Transverse colon (tissue), 4 donors: ENCODE data around the gene RAC2. TPM values are rescaled to one million over a fixed set of nuclear protein-coding genes. Genes with fewer than 3 reads are reported as not detected.

Experiments
- DNase-seq: peaks from one replicate; pipeline ENCODE4 v3.0.0-alpha.2; 2019
- H3K27ac ChIP-seq, 4 donors: fragments of 200-600 bp; sonication (generic); 2 replicates each; pipeline ENCODE4 v1.5.1; 2016 to 2018; ENCODE audit warnings: inconsistent platforms in 4 of 4
- H3K27me3 ChIP-seq: fragments of 200-600 bp; sonication (generic); 2 replicates; pipeline ENCODE4 v1.5.1; 2017; ENCODE audit warnings: inconsistent platforms
- H3K36me3 ChIP-seq, 4 donors: fragments of 200-600 bp; sonication (generic); 2 replicates each; pipeline ENCODE4 v1.5.1; 2017 to 2019; ENCODE audit warnings: inconsistent platforms in 4 of 4
- H3K4me1 ChIP-seq, 4 donors: fragments of 200-600 bp; sonication (generic); 2 replicates each; pipeline ENCODE4 v1.5.1; 2017 to 2020; ENCODE audit warnings: inconsistent platforms in 4 of 4
- H3K4me3 ChIP-seq, 4 donors: fragments of 200-600 bp; sonication (generic); 1 replicate in 1 of 4; 2 replicates in 3 of 4; pipeline versions ENCODE4 v1.5.1 to v1.6.1; 2017 to 2019; ENCODE audit warnings: inconsistent platforms in 4 of 4
- H3K9me3 ChIP-seq, 2 donors: fragments of 200-600 bp; sonication (generic); 2 replicates each; pipeline ENCODE4 v1.5.1; 2017 to 2019; ENCODE audit warnings: inconsistent platforms in 2 of 2
- CTCF ChIP-seq, 5 experiments: fragments of 200-600 bp in 3 of 5; fragments of 450-650 bp in 2 of 5; sonication (generic) in 3 of 5; IDR thresholded peaks; 1 replicate in 2 of 5; 2 replicates in 3 of 5; pipeline ENCODE4 v1.5.1; 2016 to 2017; ENCODE audit warnings: antibody characterized with exemption in 5 of 5, inconsistent platforms in 3 of 5, mild to moderate bottlenecking in 2 of 5, moderate library complexity in 1 of 5
- EP300 ChIP-seq: sonication (generic); formaldehyde crosslinking; IDR thresholded peaks from one replicate; pipeline ENCODE4 v1.6.1; 2017; ENCODE audit warnings: antibody characterized with exemption, low read depth
- POLR2A ChIP-seq: fragments of 450-650 bp; IDR thresholded peaks from one replicate; pipeline ENCODE4 v1.6.1; 2016; ENCODE audit warnings: antibody characterized with exemption, mild to moderate bottlenecking, moderate library complexity
- POLR2AphosphoS5 ChIP-seq, 3 donors: sonication (generic); formaldehyde crosslinking; IDR thresholded peaks; one replicate each; pipeline ENCODE4 v1.6.1; 2016; ENCODE audit warnings: antibody characterized with exemption in 3 of 3
- WGBS, 2 donors: methylation state at CpG; one replicate each; pipeline ENCODE4 v1.1.5; 2018; ENCODE audit warnings: low coverage in 1 of 2; 5-methylcytosine and 5-hydroxymethylcytosine counted together
- in situ Hi-C, 4 donors: fragments of 200-750 bp; cut with MboI; loops; one replicate each; pipeline versions ENCODE4 v1.15.0 to v1.15.1; 2017; ENCODE audit warnings: low sequenced_read_pairs in 3 of 4, low pct_ligation_motif_present in 1 of 4, low pct_unique_long_range_greater_than_20kb in 1 of 4
- intact Hi-C: fragments of 100-400 bp; cut with DNase I; formaldehyde crosslinking; loops from one replicate; pipeline ENCODE4 v1.15.1; 2023; ENCODE audit warnings: low total_unique reads
- total RNA-seq, 4 donors: library from RNA; depleted of rRNA; stranded (reverse); fragments of >200 nt; gene quantifications; one replicate each; pipeline ENCODE4 v1.1.0, GENCODE V29; 2016

RAC2 gene
- total RNA-seq, 4 donors from 2014 or later = 5.2 to 36.3 (median 24.0) TPM

- intact Hi-C loops = no loop called here
- Histone ChIP-seq H3K9me3 (no peaks in the 10 kb centered on the region), H3K36me3 (no peaks in the 10 kb centered on the region), H3K4me3 (no peak overlapping the region), H3K27ac (no peak overlapping the region), H3K27me3 (peaks cover 20% of the 10 kb centered on the region), H3K4me1 (no peaks in the 10 kb centered on the region)
- DNase-seq = no peak
- TF ChIP-seq CTCF (IDR thresholded peaks at IDR 0.05) (no peak), POLR2A (no peak), POLR2AphosphoS5 (IDR thresholded peaks at IDR 0.05) (no peak), EP300 (no peak)
- in situ Hi-C loops = no loop called here
- 85 to 100% methylated on average over 2 to 10 of the region's 10 CpGs for WGBS, 2 donors
Observed at GRCh38 chr22:37285937-37286336, 41.9 kb upstream of the RAC2 start.

GRCh38 chr22:37284805-37285355 is 40.8 kb upstream of the RAC2 start:
- WGBS, 2 donors = 10 to 39% methylated on average over 2 to 13 of the region's 14 CpGs
- H3K36me3 ChIP-seq = no peaks in the 10 kb centered on the region
- intact Hi-C loops = no loop called here
- H3K4me3 ChIP-seq = peak overlapping the region in 1 of 4 donors; percentile 52
- in situ Hi-C loops = no loop called here
- H3K4me1 ChIP-seq = no peaks in the 10 kb centered on the region
- H3K27ac ChIP-seq = peak overlapping the region; percentile 73 to 82 (median 79)
- H3K9me3 ChIP-seq = no peaks in the 10 kb centered on the region
- peak; percentile 63 for DNase-seq
- H3K27me3 ChIP-seq = peaks cover 23% of the 10 kb centered on the region
- no peak for TF ChIP-seq EP300
- no peak for TF ChIP-seq POLR2A
- no peak for TF ChIP-seq POLR2AphosphoS5 (IDR thresholded peaks at IDR 0.05)
- no peak for TF ChIP-seq CTCF (IDR thresholded peaks at IDR 0.05)

GRCh38 chr22:37284126-37284804 is 40.2 kb upstream of the RAC2 start:
- H3K36me3 ChIP-seq = no peaks in the 10 kb centered on the region
- peak overlapping the region; percentile 73 to 82 (median 79) for H3K27ac ChIP-seq
- no peaks in the 10 kb centered on the region for H3K4me1 ChIP-seq
- intact Hi-C loops = no loop called here
- no peaks in the 10 kb centered on the region for H3K9me3 ChIP-seq
- H3K27me3 ChIP-seq = peaks cover 25% of the 10 kb centered on the region
- DNase-seq = no peak
- in situ Hi-C loops = no loop called here
- peak overlapping the region in 3 of 4 donors; percentile 27 to 52 (median 30) for H3K4me3 ChIP-seq
- TF ChIP-seq POLR2AphosphoS5 (IDR thresholded peaks at IDR 0.05) (no peak), EP300 (no peak), CTCF (IDR thresholded peaks at IDR 0.05) (no peak)
- 51% methylated on average over 9 of the region's 9 CpGs; no CpG with 5 or more reads in 1 of the 2 donors for WGBS, 2 donors

GRCh38 chr22:37283393-37283937 is 39.4 kb upstream of the RAC2 start:
- no peaks in the 10 kb centered on the region for H3K9me3 ChIP-seq
- in situ Hi-C loops (no loop called here), intact Hi-C loops (no loop called here)
- no peaks in the 10 kb centered on the region for H3K36me3 ChIP-seq
- H3K27ac ChIP-seq = peak overlapping the region; percentile 73 to 82 (median 79)
- peak; percentile 62 for DNase-seq
- H3K4me3 ChIP-seq = peak overlapping the region in 3 of 4 donors; percentile 27 to 52 (median 30)
- peaks cover 27% of the 10 kb centered on the region for H3K27me3 ChIP-seq
- no peaks in the 10 kb centered on the region for H3K4me1 ChIP-seq
- 27% methylated on average over 5 of the region's 8 CpGs; no CpG with 5 or more reads in 1 of the 2 donors for WGBS, 2 donors
- TF ChIP-seq POLR2A = no peak
- TF ChIP-seq CTCF (IDR thresholded peaks at IDR 0.05) = peak in 1 of 5 experiments; percentile 9
